T-helper 17 cell (primary cell): ENCODE results near the gene HOXC5. TPM values are rescaled to one million over a fixed set of nuclear protein-coding genes. Genes with fewer than 3 reads are reported as not detected.
A peak's percentile ranks its signal among the peaks of the same experiment; 100 is the strongest.
"Not testable (repeated sequence)": the region's sequence is repeated elsewhere in the genome, so short reads cannot be mapped to it uniquely, and the experiment has no call there.

Experiments used
- ATAC-seq: fragments of 150-1000 bp; cut with Tn5 transposase; 2 replicates; pipeline ENCODE4 v1.10.0; 2021; ENCODE audit warnings: mild to moderate bottlenecking, moderate library complexity
- DNase-seq, 3 donors: peaks; one replicate each; pipeline versions ENCODE4 v3.0.0 to v3.0.0-alpha.2; 2020 to 2021
- H3K9me3 ChIP-seq: one replicate; pipeline ENCODE4 v1.7.0; 2013; ENCODE audit warnings: low read length, mild to moderate bottlenecking; ENCODE audit not compliant: control insufficient read depth, poor library complexity, severe bottlenecking
- H3K27ac Mint-ChIP-seq: one replicate; pipeline ENCODE4 v1.8.0; 2022; ENCODE audit warnings: mild to moderate bottlenecking, moderate library complexity, mixed read lengths
- H3K27me3 Mint-ChIP-seq: one replicate; pipeline ENCODE4 v1.8.0; 2022; ENCODE audit warnings: mixed read lengths
- H3K36me3 Mint-ChIP-seq: one replicate; pipeline ENCODE4 v1.8.0; 2022; ENCODE audit warnings: low read depth, mixed read lengths
- H3K4me1 Mint-ChIP-seq: one replicate; pipeline ENCODE4 v1.8.0; 2022; ENCODE audit warnings: mild to moderate bottlenecking, mixed read lengths
- H3K4me3 Mint-ChIP-seq: one replicate; pipeline ENCODE4 v1.8.0; 2022; ENCODE audit warnings: mild to moderate bottlenecking, moderate library complexity, mixed read lengths
- total RNA-seq, 4 donors: library from RNA in 2 of 4; stranded (reverse) in 2 of 4; gene quantifications; one replicate each; pipeline ENCODE4 v1.2.3 and lab custom pipeline; 2022 to 2026

The HOXC5 gene
- total RNA-seq, 2 donors from 2014 or later, result not detected

DNA sequence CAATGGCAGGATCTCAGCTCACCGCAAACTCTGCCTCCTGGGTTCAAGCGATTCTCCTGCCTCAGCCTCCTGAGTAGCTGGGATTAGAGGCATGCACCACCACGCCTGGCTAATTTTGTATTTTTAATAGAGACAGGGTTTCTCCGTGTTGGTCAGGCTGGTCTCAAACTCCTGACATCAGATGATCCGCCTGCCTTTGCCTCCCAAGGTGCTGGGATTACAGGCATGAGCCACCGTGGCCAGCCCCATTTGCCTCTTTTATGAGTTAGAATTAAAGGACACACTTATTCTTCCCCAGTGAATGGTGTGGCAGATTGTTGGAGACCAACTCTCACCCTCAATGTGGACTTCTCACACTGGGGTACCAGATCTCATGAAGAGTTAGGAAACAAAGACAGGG, 9.2 kb downstream of the HOXC5 start:
- not testable (repeated sequence) for H3K4me3 Mint-ChIP-seq, H3K4me1 Mint-ChIP-seq
- H3K27me3 Mint-ChIP-seq, result peaks cover 91% of the 10 kb centered on the region

GRCh38 chr12:54042970-54043853, 10.4 kb downstream of the HOXC5 start:
- no peaks in the 10 kb centered on the region for H3K36me3 Mint-ChIP-seq
- peaks cover 9% of the 10 kb centered on the region for H3K4me1 Mint-ChIP-seq

More for the DNA sequence above, 9.2 kb downstream of the HOXC5 start:
- not testable (repeated sequence) for H3K27ac Mint-ChIP-seq, DNase-seq, ATAC-seq, H3K36me3 Mint-ChIP-seq, H3K9me3 ChIP-seq

GRCh38 chr12:54044425-54045103, 11.7 kb downstream of the HOXC5 start:
- H3K4me3 Mint-ChIP-seq, result no peak overlapping the region
- no peak overlapping the region for H3K27ac Mint-ChIP-seq
- no peaks in the 10 kb centered on the region for H3K36me3 Mint-ChIP-seq
- H3K27me3 Mint-ChIP-seq, result peaks cover 90% of the 10 kb centered on the region
- no peaks in the 10 kb centered on the region for H3K9me3 ChIP-seq
- ATAC-seq (no peak), DNase-seq (no peak)
- peaks cover 9% of the 10 kb centered on the region for H3K4me1 Mint-ChIP-seq

More at GRCh38 chr12:54042970-54043853, 10.4 kb downstream of the HOXC5 start:
- no peak for ATAC-seq
- H3K9me3 ChIP-seq, result no peaks in the 10 kb centered on the region
- Mint-ChIP-seq H3K4me3 (no peak overlapping the region), H3K27me3 (peaks cover 90% of the 10 kb centered on the region), H3K27ac (no peak overlapping the region)
- no peak for DNase-seq

DNA sequence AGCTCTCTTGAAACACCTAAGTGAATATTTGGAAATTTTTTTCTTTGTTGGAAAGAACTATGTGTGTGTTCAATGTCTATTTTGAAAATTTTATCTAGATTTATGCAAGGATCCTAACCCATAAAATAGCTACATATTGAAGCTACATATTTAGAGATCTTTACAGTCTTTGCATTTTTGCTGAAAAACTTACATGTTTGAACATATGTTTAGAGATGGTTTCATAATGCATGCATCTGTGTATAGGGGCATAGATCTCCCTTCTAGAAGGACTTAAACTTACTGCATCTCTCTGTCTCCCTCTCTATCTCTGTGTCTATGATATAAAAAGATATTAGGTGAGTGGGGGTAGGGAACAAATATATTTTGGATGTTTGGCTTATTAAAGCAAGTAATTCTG, 12.6 kb downstream of the HOXC5 start:
- Mint-ChIP-seq H3K36me3 (no peaks in the 10 kb centered on the region), H3K27me3 (peaks cover 90% of the 10 kb centered on the region), H3K27ac (no peak overlapping the region), H3K4me1 (peaks cover 16% of the 10 kb centered on the region), H3K4me3 (no peak overlapping the region)
- no peaks in the 10 kb centered on the region for H3K9me3 ChIP-seq
- no peak for DNase-seq
- ATAC-seq, result no peak

DNA sequence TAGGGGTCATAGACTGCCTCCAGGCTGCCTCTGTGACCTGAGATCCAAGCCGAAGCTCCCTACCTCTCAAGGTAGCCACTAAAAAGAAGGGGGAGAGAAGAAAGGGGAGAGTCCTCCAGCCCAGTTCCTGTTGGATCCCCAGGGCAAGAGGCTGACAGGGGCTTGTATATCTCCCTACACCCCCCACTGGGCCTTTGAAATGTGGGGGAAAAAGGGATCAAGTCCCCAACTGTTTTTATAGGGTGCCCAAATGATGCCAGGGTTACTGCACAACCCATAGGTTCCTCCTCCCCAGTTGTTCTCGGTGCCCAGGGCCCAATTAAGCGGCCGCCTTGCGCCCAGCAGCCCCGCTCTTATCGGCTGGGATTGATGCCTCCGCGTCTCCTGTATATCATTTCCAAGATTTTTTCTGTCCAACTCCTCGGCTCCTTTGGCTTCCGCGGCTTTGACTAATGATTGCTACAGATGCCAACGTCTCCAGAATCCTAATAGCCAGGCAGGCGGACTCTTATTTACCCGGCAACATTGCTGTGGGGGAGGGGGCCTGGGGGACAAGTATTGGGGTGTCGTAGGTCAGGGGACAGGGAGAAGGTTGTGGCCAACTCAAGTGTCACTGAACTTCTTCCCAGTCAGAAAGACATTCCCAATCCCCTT, 13.1 kb downstream of the HOXC5 start:
- DNase-seq (no peak), ATAC-seq (no peak)
- Mint-ChIP-seq H3K27ac (no peak overlapping the region), H3K36me3 (peaks cover 3% of the 10 kb centered on the region), H3K27me3 (peaks cover 91% of the 10 kb centered on the region), H3K4me1 (peaks cover 18% of the 10 kb centered on the region), H3K4me3 (peak overlapping the region; percentile 26)
- H3K9me3 ChIP-seq, result no peaks in the 10 kb centered on the region

- Mint-ChIP-seq H3K4me3 (no peak overlapping the region), H3K36me3 (peaks cover 4% of the 10 kb centered on the region), H3K4me1 (peaks cover 22% of the 10 kb centered on the region), H3K27me3 (peaks cover 98% of the 10 kb centered on the region), H3K27ac (no peak overlapping the region)
- DNase-seq (no peak), ATAC-seq (no peak)
- no peaks in the 10 kb centered on the region for H3K9me3 ChIP-seq
Measured at GRCh38 chr12:54046809-54047159, 13.9 kb downstream of the HOXC5 start.

DNA sequence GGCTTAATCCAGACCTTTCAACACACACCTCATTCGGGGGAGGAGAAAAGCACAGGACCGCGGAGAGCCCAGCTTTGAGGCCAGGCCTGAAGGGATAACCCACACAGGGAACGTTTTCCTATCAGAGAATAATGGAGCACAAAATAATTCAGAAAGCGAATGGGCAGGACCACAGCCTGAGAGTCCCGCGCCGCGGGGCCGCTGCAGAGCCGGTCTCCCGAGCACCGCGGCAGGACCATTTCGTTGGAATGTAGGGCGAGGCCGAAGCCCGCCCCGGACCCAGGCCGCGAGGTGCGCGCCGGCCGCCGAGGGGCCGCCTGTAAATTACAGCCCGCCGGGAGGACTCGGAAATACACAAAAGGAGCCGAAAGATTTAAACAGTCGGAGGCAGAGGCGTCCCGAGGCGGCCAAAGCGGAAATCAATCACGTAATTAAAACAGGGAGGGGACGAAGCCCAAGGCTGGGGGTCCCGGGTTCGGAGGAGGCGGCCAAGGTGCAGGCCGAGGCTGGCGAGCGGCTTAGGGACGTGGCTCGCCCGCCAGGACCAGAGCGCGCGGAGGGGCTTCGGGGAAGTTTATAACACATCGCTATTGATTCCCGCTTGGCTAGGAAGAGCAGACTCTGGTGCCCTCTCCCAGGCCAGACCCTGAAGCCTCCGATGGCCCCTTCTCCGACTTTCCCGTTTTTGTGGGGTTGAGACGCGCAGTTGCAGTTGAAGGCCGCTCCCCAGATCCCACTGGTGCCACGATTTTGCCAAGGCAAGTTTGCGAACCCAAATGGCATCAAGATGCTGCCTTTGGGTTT, 14.5 kb downstream of the HOXC5 start:
- H3K4me3 Mint-ChIP-seq, result peak overlapping the region; percentile 21
- no peak overlapping the region for H3K27ac Mint-ChIP-seq
- peaks cover 24% of the 10 kb centered on the region for H3K4me1 Mint-ChIP-seq
- H3K36me3 Mint-ChIP-seq, result peaks cover 5% of the 10 kb centered on the region
- peaks cover 99% of the 10 kb centered on the region for H3K27me3 Mint-ChIP-seq
- no peaks in the 10 kb centered on the region for H3K9me3 ChIP-seq
- ATAC-seq (no peak), DNase-seq (no peak)

DNA sequence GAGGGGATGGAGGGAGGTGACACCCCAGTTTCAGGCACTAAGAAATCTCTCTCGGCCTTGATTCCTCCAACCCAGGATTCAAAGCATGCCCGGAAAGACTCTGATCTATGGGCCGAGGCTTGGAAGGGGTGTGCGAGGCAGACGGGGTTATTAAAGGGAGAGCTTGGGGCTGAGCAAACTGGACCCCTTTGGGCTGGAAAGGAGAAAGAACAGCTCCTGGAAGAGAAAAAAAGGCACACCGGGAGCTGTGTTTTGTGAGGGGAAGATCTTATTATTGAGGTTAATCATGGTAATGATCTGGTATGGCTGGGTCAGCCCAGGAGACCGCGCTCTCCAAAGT, 15.1 kb downstream of the HOXC5 start:
- Mint-ChIP-seq H3K4me3 (peak overlapping the region; percentile 21), H3K4me1 (peaks cover 27% of the 10 kb centered on the region), H3K27me3 (peaks cover 99% of the 10 kb centered on the region), H3K27ac (no peak overlapping the region), H3K36me3 (peaks cover 5% of the 10 kb centered on the region)
- no peak for ATAC-seq
- no peaks in the 10 kb centered on the region for H3K9me3 ChIP-seq
- DNase-seq, result no peak

DNA sequence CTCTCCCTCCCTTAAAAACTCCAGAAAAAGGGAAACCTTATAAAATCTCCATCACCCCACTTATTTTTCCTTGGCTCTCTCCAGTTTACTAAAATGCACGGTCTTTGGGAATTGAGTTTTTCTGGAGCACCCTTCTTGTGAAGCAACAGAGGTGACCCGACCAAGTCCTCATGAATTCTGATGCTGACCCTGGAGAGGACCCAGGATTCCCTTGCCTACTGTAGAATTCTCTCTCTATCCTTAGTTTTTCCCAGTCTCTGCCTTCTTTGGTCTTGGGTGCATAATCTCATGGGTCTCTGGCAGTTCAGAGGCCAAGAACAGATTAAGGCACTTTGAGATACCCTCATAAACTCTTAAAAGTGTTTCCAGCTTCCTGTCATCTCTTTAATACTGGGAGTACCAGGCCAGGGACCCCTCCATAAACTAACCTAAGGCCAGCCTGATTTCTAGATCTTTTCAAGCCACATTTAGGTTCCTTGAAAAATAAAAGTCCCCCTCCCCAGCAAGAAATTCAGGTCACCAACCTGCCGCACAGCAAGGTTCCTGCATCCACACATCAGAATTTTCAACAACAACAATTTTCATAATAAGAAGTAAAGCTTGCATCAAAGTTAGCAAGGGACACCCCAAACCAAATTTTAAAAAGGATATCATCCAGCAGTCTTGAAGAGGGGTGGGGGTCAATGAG, 15.7 kb downstream of the HOXC5 start:
- H3K9me3 ChIP-seq, result no peaks in the 10 kb centered on the region
- Mint-ChIP-seq H3K4me3 (no peak overlapping the region), H3K27me3 (peaks cover 98% of the 10 kb centered on the region), H3K36me3 (peaks cover 5% of the 10 kb centered on the region), H3K27ac (no peak overlapping the region), H3K4me1 (peaks cover 27% of the 10 kb centered on the region)
- DNase-seq (no peak), ATAC-seq (no peak)

GRCh38 chr12:54049108-54049507, 16.3 kb downstream of the HOXC5 start:
- H3K9me3 ChIP-seq, result no peaks in the 10 kb centered on the region
- no peak overlapping the region for H3K27ac Mint-ChIP-seq
- no peak overlapping the region for H3K4me3 Mint-ChIP-seq
- ATAC-seq, result no peak
- no peak for DNase-seq
- H3K36me3 Mint-ChIP-seq, result peaks cover 5% of the 10 kb centered on the region
- peaks cover 98% of the 10 kb centered on the region for H3K27me3 Mint-ChIP-seq
- H3K4me1 Mint-ChIP-seq, result peaks cover 27% of the 10 kb centered on the region

DNA sequence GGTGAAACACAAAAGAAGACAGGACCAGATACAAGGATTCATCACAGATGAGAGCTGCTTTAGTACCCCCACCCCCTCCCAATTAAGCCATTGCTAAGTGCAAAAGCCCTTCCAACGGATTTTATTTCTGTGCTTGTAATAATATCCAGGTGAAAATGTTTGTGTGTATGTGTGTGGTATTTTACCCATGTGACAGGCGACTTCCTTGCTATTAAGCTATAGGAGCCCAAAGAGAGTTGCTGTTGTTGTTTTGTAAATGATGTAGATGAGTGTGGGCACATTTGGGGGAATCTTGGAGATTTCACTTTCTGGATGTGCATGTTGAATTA, 17.6 kb downstream of the HOXC5 start:
- no peaks in the 10 kb centered on the region for H3K9me3 ChIP-seq
- ATAC-seq (no peak), DNase-seq (no peak)
- Mint-ChIP-seq H3K4me1 (peaks cover 30% of the 10 kb centered on the region), H3K4me3 (no peak overlapping the region), H3K27me3 (peaks cover 97% of the 10 kb centered on the region), H3K27ac (no peak overlapping the region), H3K36me3 (peaks cover 7% of the 10 kb centered on the region)

DNA sequence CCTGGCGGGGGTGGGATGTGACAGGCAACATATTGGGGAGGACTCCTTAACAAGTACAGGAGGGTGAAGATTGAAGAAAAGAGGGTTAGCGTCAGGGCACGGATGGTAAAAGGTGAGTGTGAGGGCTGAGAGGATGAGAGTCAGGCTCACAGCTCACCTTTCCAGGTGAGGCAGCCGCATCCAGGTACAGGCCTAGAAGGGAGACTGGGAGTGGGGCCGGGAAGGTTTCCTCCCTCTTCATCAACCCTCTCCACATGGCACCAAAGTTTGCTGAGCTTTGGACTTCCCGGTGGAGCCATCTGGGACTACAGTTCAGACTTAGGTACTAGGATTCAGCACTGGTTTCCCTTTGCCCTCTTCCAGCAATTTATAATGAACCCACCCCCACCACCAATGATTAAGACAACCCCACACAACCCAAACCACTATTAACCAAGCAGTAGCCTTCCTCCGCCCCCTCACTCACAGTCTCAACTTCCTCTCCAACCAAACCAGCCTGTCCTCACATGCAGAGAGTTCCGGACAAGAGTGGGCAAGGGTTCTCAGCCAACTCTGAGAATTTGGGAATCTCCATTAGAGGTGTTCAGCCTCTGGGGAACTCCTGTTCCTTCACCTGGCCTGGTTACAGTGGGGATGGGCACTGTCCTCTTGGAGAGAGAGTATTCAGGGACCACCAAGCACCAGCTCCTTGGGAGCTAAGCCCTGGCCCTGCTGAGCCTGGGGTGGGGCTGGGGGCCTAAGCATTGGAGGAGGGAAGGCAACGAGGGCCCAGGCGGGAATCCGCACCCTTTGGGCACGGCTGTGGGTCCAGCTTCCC, 18.4 kb downstream of the HOXC5 start:
- Mint-ChIP-seq H3K27me3 (peaks cover 97% of the 10 kb centered on the region), H3K27ac (no peak overlapping the region), H3K4me1 (peaks cover 30% of the 10 kb centered on the region), H3K36me3 (peaks cover 7% of the 10 kb centered on the region), H3K4me3 (no peak overlapping the region)
- ATAC-seq (no peak), DNase-seq (no peak)
- no peaks in the 10 kb centered on the region for H3K9me3 ChIP-seq
